NCI-H460 (cell line): ENCODE data around the gene TGFB1. TPM values are rescaled to one million over a fixed set of nuclear protein-coding genes. Genes with fewer than 3 reads are reported as not detected.
"Not testable (repeated sequence)": the region's sequence is repeated elsewhere in the genome, so short reads cannot be mapped to it uniquely, and the experiment has no call there.

Source experiments
- DNase-seq: peaks from one replicate; pipeline ENCODE4 v3.0.0-alpha.2; 2016; ENCODE audit warnings: low read depth; ENCODE audit errors: extremely low read depth
- polyA plus RNA-seq: library from polyadenylated mRNA; depleted of rRNA; stranded (reverse); fragments of >200 nt; gene quantifications from 2 replicates; pipeline ENCODE4 v1.2.3, GENCODE V29; 2014; cell fraction: nucleus; rRNA removed
- total RNA-seq: library from RNA; depleted of rRNA; stranded (reverse); fragments of >200 nt; shearing (Covaris generic); gene quantifications from 2 replicates; pipeline ENCODE4 v1.2.3, GENCODE V29; 2014; rRNA removed

Gene TGFB1
- 4.8 and 9.4 TPM in 2 replicates for total RNA-seq
- 5.4 and 5.7 TPM in 2 replicates for polyA plus RNA-seq

DNA sequence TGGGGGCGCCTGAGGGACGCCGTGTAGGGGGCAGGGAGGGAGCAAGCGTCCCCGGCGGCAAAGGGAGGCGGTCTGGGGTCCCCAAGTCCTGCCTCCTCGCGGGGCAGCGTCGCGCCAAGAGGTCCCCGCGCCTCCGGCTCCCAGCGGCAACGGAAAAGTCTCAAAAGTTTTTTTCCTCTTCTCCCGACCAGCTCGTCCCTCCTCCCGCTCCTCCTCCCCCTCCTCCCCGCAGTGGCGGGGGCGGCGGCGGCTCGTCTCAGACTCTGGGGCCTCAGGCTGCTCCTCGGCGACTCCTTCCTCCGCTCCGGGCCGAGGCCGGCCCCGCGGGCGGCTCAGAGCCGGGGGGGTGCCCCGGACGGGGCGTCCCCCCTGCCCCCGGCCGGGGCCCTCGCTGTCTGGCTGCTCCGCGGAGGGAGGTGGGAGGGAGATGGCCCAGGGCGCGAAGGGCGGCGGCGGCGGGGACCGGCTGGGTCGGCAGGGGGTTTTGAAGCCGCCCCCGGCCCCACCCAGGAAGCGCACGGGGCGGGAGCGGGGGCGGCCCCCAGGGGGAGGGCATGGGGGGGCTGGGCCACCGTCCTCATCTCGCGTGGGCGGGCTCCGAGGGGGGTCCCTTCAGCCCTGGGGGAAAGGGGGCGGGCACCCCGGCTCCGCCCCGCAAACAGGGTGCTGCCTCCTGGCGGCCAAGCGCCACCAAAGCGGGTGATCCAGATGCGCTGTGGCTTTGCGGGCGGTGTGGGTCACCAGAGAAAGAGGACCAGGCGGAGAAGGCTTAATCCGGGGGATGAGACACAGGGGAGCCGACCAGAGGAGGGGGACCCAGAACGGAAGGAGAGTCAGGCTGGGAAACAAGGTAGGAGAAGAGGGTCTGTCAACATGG is at the start of gene TGFB1:
Gene TGFB1, minus strand, starts transcription at position 457 of the 877 bp plus-strand sequence. CDS start 878 bp downstream, outside the sequence.
- DNase-seq, result peak; percentile 65

DNA sequence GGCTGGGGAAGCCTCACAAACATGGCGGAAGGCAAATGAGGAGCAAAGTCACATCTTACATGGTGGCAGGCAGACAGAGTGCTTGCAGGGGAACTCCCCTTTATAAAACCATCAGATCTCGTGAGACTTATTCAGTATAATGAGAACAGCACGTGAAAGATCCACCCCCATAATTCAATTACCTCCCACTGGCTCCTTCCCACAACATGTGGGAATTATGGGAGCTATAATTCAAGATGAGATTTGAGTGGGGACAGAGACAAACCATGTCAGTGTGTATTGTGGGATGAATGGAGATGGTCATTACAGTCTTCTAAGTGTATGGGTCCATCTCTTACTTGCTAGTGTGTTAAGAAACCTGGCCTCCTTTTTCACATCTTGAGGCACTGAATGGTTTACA is 48.3 kb upstream of the TGFB1 start:
- DNase-seq, result no peak

DNA sequence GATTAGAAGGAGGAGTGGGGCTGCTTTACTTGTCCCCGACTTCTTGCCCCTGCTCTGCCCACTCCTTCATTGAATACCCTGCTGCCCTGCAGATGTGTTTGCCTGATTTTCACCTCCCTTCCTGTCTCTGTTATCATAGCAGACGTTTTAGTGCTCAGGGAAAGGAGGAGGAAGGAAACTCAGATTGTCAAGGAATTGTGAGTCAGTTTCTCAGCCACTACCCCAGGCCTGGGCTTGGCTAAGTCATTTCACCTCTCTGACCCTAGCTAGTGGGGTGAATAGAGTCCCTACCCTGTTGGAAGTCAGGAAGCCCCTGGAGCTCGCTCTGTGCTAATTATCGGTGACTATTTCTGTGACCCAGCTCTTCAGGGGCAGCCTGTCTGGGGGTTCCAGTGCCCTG is 47.8 kb upstream of the TGFB1 start:
- no peak for DNase-seq

DNA sequence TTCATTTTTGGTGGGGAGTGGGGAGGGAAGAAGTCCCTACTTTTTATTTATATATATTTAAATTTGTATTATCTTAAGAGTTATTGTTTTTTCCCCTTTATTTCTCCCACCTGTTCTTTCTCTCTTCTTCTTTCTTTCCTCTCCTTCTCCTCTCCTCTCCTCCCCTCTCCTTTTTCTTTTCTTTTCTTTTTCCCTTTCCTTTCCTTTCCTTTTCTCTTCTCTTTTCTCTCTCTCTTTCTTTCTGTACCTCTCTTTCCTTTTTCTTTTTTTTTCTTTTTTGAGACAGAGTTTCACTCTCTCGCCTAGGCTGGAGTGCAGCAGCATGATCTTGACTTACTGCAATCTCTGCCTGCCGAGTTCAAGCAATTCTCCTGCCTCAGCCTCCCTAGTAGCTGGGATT is 45.8 kb upstream of the TGFB1 start:
- no peak for DNase-seq

DNA sequence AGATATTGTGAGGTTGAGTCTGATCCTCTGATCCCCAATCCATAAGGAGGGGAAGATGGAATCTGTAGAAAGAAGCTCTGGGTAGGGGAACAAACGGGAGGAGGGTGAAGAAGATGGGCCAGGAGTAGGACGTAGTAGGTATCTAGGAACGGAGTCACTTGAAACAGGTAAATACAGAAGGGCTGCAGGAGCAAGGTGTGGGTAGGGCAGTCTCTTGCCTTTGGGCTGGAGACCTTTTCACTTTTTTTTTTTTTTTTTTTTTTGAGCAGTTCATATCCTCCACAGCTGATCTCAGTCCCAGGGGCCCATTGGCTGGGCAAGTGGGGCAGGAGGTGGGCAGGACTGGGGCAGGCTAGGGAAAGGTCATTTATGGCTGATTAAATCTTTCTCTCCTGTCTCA is 45.4 kb upstream of the TGFB1 start:
- DNase-seq, result no peak

DNA sequence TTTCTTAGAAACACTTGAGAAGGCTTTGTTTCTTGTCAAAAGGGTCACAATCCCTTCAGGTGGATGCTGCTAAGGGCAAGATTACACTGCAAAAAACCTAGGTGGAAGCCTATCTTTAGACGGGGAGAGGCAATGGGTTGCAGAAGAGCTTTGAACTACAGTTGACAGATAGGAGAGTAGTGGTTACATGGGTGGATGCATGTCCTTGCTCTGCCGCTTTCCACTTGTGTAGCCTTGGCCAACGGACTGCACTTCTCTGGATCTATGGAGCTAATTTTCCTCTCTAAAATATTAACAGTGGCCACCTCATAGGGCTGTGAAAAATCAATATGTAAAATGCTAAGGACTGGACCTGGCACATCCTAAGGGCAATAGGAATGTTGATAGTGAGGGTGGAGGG is 44.9 kb upstream of the TGFB1 start:
- no peak for DNase-seq

DNA sequence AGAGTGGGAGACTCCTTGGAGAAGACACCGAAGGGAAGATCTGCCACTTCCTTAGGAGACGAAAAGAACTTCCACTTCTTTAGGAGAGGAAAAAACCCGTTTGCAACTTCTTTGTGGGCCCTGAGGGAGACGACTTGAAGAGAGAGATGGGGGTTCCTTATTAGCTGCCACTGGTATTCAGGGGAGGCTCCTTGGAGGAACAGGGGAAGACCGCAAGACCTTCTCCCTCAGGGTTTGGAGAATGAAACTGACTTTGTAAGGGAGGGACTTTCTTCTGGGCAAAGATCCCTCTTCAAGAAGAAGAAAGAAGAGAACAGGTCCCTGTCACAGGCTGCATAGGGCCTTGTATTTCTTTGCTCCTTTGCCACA is 44.3 kb upstream of the TGFB1 start:
- no peak for DNase-seq

DNA sequence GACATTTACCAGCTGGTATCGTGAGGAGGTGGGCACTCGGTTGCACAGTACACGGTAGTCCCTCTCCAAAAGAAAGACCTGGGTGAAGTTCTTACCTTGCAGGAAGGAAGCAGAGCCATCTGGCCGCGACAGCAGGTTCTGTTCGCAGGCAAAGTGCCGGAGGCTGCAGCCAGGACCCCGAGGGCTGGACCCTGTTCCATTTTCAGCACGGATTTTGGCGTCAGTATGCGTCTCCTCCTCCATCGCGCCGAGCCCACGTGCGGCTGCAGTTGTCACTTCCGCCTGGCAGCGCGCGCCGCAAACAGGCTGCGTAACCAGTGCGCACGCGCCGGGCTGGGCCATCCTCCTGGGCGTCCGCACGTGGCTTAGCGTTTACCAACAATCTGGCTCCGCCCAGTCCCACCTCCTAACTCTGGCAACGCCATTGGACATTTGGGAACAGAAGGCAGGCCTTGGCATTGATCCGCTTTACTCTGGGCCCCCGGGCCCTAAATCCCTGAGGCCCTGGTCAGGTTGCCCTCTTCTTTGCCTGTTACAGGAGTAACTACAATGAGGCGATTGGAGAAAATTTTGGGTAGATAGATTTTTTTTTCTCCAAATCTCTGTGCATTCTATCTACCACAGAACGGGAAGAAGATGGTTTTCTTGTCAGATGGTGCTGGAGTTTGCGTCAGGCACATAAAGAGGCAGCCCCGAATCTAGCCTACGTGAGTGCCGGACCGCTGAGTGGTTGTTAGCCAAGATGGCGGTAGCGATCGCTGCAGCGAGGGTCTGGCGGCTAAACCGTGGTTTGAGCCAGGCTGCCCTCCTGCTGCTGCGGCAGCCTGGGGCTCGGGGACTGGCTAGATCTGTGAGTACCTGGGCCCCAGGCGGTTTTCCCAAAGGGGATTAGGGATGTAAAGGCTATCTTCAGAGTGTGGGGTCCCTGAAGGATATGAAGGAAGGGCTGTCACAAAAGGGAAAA is 43.6 kb upstream of the TGFB1 start, which contains the start of the genes BCKDHA and EXOSC5:
Gene BCKDHA, plus strand, starts transcription at position 733 of the 964 bp plus-strand sequence. Its CDS starts 10 bp downstream, at position 743.
Gene EXOSC5, minus strand, starts transcription at position 274 of the 964 bp plus-strand sequence. Its CDS starts 31 bp downstream, at position 243.
- peak; percentile 99 for DNase-seq

DNA sequence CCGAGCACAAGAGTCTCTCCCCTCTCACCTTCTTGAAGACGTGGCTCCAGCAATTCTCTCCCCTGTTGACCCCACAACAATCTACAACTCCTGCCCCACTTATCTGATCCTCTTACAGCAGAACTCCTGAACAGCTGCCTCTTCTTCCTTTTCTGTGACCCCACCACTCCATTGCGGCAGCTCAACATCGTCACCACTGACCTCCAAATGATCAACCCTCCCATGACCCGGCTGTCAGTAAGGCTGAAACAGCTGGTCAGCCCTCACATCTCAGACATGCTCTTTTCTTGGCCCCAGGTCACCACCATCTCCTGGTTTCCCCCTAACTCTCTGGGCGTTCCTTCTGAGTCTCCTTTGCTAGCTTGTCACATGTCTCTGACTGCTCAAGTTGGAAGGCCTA is 41.6 kb upstream of the TGFB1 start:
- no peak for DNase-seq

DNA sequence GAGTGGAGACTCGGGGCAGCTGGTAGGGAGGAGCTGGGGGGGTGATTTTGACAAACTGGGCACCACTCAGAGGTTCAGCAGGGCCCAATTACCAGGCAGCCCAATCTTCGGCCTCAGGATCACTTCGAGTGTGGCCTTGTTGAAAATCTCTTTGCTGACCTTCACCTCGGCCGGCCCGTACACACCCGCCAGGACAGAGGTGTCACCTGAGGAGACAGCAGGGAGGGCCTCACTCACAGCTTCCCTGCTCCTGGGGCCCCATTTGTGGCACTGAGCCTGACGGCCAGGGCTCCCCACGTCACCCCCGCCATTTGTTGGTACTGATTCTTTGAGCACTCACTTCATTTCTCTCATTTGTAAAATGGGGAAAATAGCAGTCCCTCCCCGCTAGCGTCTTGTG is 39.1 kb upstream of the TGFB1 start:
- no peak for DNase-seq

DNA sequence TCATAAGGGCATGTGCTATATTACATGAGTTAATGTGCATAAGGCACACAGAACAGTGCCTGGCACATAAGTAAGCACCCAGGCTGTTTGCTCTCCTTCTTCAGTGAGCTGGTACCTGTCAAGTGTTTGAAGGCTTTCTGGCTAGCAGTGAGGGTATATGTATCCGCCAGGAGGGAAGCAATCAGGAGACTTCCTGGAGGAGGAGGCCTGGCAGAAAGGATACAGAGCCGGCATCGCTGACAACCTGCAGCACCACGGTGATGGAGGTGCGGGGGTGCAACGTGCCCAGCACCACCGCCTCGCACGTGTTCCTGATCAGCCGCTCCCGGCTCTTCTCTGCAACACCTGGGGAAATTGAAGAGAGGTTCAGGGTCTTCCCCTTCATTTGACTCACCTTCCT is 37.9 kb upstream of the TGFB1 start:
- no peak for DNase-seq

DNA sequence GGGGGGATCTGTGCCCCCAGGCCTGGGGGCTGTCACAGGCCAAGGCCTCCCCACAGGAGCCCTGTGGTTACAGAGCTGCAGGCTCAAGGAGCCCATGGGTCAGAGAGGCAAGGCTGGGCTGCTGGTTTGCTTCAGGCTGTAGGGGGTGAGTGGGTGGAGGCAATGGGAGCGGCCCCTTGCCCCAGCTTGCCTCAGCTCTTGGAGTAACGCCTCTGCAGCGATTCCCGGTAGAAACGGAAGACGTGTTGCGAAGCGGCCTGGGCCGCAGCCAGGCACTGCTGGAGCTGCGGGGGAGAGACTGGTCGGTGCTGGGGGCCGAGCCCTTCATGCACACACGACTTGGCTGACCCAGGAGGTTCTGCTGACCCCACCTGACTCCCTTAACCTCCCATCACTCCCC is 32.7 kb upstream of the TGFB1 start:
- DNase-seq, result no peak

DNA sequence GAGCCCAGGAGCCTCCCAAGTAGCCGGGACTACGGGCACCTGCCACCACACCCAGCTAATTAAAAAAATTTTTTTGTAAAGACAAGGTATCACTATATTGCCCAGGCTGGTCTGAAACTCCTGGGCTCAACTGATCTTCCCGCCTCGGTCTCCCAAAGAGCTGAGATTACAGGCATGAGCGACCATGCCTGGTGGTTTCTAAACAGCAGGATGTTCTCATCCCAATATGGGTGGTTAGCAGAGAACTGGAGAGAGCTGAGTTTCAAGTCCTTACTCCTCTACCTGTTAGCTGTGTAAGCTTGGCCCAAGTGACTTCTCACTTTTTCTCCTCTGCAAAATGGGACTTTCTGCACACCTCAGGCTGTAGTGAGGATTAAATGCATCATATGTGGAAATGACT is 30.6 kb upstream of the TGFB1 start:
- DNase-seq, result no peak

DNA sequence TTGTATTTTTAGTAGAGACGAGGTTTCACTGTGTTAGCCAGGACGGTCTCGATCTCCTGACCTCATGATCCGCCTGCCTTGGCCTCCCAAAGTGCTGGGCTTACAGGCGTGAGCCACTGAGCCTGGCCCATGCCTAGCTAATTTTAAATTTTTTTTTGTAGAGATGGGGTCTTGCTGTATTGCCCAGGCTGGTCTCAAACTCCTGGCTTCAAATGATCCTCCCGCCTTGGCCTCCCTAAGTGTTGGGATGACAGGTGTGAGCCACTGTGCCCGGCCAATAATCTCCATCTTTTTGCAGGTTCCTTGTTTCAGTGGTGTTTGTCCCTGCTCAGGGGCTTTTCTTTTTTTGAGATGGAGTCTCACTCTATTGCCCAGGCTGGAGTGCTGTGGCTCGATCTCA is 27.8 kb upstream of the TGFB1 start:
- not testable (repeated sequence) for DNase-seq

DNA sequence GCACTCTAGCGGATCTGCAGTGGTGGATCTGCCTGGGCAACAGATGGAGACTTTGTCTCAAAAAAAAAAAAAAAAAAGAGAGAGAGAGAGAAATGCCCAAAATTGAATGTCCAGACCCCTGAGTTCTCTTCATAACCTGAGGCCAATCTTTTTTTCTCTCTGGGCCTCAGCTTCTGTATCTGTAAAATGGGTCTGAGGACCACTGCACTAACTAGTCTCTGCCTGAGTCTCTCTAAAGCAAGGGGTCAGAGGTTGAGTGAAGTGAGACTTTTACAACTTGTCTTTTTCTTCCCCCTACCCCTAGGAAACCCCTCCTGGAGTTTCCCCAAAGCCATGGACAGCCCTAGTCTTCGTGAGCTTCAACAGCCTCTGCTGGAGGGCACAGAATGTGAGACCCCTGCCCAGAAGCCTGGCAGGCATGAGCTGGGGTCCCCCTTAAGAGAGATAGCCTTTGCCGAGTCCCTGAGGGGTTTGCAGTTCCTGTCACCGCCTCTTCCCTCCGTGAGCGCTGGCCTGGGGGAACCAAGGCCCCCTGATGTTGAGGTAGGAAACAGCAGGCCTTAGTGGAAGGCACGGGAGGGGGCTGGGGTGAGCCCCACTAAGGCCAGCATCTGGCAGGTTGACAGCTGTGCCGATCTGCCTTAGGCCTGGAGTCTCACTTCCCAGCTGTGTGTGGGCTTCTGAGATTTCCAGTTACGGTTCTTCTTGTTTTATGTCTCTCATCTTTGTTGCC is 24.4 kb upstream of the TGFB1 start:
- DNase-seq, result no peak

DNA sequence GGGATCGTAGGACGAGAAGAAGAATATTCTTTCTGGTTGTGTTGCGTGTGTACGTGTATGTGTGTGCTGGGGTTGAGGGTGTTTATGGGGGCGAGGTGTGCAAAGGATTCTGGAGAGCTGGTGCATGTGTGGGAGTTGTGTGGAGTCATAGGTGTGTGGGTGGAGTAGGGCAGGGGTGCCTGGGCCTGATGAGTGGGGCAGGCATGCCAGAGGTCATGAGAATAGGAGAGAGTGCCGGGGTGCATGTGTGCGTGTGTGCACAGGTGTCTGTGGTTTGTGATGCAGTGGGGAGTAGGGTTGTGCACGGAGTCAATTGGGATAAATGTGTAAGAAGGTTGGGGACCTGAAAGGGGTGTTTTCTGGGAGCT is 23.3 kb upstream of the TGFB1 start:
- no peak for DNase-seq

DNA sequence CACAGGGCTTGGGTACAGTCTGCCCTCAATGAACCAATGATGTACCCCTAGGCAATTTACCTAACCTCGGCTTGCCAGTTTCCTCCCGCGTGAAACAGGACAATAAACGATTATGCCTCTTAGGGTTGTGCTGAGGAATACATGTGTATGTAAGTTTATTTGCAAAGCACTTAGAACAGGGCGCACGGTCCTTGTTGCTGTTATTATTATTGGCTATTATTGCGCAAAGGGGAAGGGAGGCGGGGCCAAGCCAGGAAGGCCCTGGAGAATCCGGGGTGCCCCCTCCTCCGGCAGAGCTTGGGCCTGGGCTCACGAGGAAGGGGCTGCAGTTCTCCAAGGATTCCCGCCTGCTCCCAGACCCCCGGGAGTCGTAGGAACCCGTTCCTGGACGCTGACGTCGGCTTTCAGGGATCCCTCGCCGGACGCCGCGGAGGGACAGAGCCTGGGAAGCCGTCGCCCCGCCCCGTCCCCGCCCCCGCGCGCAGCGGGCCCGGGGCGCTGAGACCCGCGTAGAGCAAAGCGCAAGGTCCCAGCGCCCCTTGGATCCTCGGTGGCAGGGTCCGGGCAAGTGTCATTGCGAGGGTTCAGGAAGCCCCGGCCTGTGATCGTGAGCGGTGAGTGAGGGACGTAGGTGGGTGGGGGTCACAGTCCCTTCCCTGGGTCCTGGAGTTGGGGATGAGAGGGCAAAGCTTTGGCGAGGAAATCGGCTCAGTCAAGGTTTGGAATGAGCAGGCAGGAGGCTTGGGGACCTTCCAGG is 22.7 kb upstream of the TGFB1 start, which contains the start of gene TMEM91:
Gene TMEM91, plus strand, starts transcription at position 293 of the 757 bp plus-strand sequence. CDS start 1,777 bp downstream, outside the sequence.
- no peak for DNase-seq

DNA sequence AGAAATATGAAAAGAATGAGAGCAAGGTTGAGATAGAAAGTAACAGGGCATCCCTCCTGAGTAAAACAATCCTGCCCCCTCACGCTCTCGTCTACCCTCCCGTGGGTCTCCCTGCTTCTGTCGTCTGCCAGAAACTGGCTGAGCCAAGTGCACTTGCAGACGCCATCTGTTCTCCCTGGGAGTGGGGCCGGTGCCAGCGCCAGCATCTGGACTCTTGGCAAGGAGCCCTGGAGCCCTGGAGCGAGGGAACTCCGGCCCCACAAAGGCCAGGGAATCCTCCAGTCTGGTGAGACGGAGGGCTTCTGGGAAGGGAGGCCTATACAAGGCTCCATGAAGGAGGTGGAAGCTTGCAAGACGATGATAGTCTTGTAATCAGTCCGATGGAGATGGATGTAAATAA is 20.3 kb upstream of the TGFB1 start:
- no peak for DNase-seq

DNA sequence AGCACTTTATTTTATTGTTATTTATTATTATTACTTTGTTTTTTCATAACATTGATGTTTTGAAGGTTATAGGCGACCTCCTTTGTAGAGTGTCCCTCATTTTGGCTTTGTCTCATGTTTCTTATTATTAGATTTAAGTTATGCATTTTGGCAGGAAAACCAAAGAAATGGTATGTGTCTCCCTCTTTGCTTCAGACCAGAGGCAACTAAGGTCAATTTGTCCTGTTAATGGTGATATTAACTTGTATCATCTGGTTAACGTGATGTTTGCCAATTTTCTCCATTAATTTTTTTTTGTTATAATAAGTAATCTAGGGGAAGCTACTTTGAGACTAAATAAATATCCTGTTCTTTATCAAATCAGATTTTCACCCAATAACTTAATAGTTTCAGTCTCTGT is 18.8 kb upstream of the TGFB1 start:
- DNase-seq, result no peak

DNA sequence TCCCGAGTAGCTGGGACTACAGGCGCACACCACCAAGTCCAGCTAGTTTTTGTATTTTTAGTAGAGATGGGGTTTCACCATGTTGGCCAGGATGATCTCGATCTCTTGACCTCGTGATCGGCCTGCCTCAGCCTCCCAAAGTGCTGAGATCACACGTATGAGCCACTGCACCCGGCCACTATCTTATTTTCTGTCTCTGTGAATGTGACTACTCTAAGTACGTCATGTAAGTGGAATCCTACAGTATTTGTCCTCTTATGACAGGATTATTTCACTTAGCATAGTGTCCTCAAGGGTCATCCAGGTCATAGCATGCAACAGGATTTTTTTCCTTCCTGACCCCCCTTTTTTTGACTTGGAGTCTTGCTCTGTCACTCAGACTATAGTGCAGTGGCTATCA is 17.8 kb upstream of the TGFB1 start:
- DNase-seq, result no peak
